ENCODE results near the gene RRM1. TPM values are rescaled to one million over a fixed set of nuclear protein-coding genes. Genes with fewer than 3 reads are reported as not detected.

RRM1 gene
- total RNA-seq, 2 experiments from 2014 or later = 166 to 169 TPM

GRCh38 chr11:4086575-4087353 lies 7.8 kb upstream of the RRM1 start:
- H3K4me3 Mint-ChIP-seq = no peak overlapping the region
- no peaks in the 10 kb centered on the region for H3K27me3 Mint-ChIP-seq
- peaks cover 42% of the 10 kb centered on the region for H3K4me1 Mint-ChIP-seq

GRCh38 chr11:4087551-4087950 lies 7.0 kb upstream of the RRM1 start:
- Mint-ChIP-seq H3K4me3 (no peak overlapping the region), H3K27ac (no peak overlapping the region), H3K9me3 (ENCODE audit: low read depth) (no peaks in the 10 kb centered on the region), H3K4me1 (peaks cover 50% of the 10 kb centered on the region), H3K27me3 (no peaks in the 10 kb centered on the region), H3K36me3 (peaks cover 45% of the 10 kb centered on the region)
- ATAC-seq = no peak
- DNase-seq = no peak
- CTCF ChIA-PET = interaction anchor here (1.0 to 6.3 kb wide), 4 partner anchors 15 to 246 kb away, joined by 4 to 27 read pairs (median 9); partner anchors contain the start of genes RHOG and STIM1

More at GRCh38 chr11:4086575-4087353, 7.8 kb upstream of the RRM1 start:
- DNase-seq (no peak), ATAC-seq (no peak)
- H3K9me3 Mint-ChIP-seq (ENCODE audit: low read depth) = no peaks in the 10 kb centered on the region
- CTCF ChIA-PET = interaction anchor here (1.6 to 6.3 kb wide), 3 partner anchors 14 to 237 kb away, joined by 6 to 27 read pairs (median 10); partner anchors contain the start of gene STIM1
- H3K36me3 Mint-ChIP-seq = peaks cover 40% of the 10 kb centered on the region
- H3K27ac Mint-ChIP-seq = peak overlapping the region; percentile 47

GRCh38 chr11:4090258-4090657 lies 4.3 kb upstream of the RRM1 start:
- Mint-ChIP-seq H3K36me3 (peaks cover 42% of the 10 kb centered on the region), H3K9me3 (ENCODE audit: low read depth) (no peaks in the 10 kb centered on the region), H3K27me3 (no peaks in the 10 kb centered on the region), H3K27ac (peak overlapping the region; percentile 93), H3K4me3 (peak overlapping the region; percentile 54), H3K4me1 (peaks cover 66% of the 10 kb centered on the region)
- ATAC-seq (peak; percentile 34), DNase-seq (peak; percentile 82)
- CTCF ChIA-PET = interaction anchor here (1.9 to 2.9 kb wide), 2 partner anchors 17 to 241 kb away, joined by 9 to 12 read pairs; no protein-coding TSS in a partner anchor

GRCh38 chr11:4092026-4092425 lies 2.6 kb upstream of the RRM1 start:
- ATAC-seq = no peak
- Mint-ChIP-seq H3K9me3 (ENCODE audit: low read depth) (no peaks in the 10 kb centered on the region), H3K4me1 (peaks cover 68% of the 10 kb centered on the region), H3K36me3 (peaks cover 48% of the 10 kb centered on the region), H3K27ac (peak overlapping the region; percentile 93), H3K4me3 (peak overlapping the region; percentile 65), H3K27me3 (no peaks in the 10 kb centered on the region)
- CTCF ChIA-PET = interaction anchor here (0.8 to 1.4 kb wide), 3 partner anchors 17 to 242 kb away, joined by 3 to 8 read pairs (median 5); no protein-coding TSS in a partner anchor
- DNase-seq = peak; percentile 55

- Mint-ChIP-seq H3K4me3 (peak overlapping the region; percentile 98), H3K36me3 (peaks cover 45% of the 10 kb centered on the region), H3K9me3 (ENCODE audit: low read depth) (no peaks in the 10 kb centered on the region), H3K27me3 (no peaks in the 10 kb centered on the region), H3K27ac (peak overlapping the region; percentile 97), H3K4me1 (peaks cover 74% of the 10 kb centered on the region)
- no peak for ATAC-seq
- CTCF ChIA-PET = interaction anchor here (1.3 kb wide), 1 partner anchor 9 kb away, joined by 3 read pairs; no protein-coding TSS in a partner anchor
- DNase-seq = no peak
These were observed 866 bp upstream of the RRM1 start for GRCh38 chr11:4093519-4094347.

GRCh38 chr11:4095509-4096230 lies 1.1 kb downstream of the RRM1 start:
- DNase-seq = no peak
- no peaks in the 10 kb centered on the region for H3K27me3 Mint-ChIP-seq
- peaks cover 76% of the 10 kb centered on the region for H3K4me1 Mint-ChIP-seq
- CTCF ChIA-PET = interaction anchor here (0.9 to 3.0 kb wide), 5 partner anchors 22 to 287 kb away, joined by 3 to 13 read pairs (median 4); partner anchors contain the start of genes RHOG and STIM1
- ATAC-seq = no peak
- peaks cover 50% of the 10 kb centered on the region for H3K36me3 Mint-ChIP-seq
- no peaks in the 10 kb centered on the region for H3K9me3 Mint-ChIP-seq (ENCODE audit: low read depth)
- H3K4me3 Mint-ChIP-seq = peak overlapping the region; percentile 98
- H3K27ac Mint-ChIP-seq = peak overlapping the region; percentile 97

GRCh38 chr11:4098026-4098621 lies 3.5 kb downstream of the RRM1 start:
- Mint-ChIP-seq H3K4me3 (no peak overlapping the region), H3K9me3 (ENCODE audit: low read depth) (no peaks in the 10 kb centered on the region), H3K27me3 (no peaks in the 10 kb centered on the region), H3K27ac (no peak overlapping the region), H3K36me3 (peaks cover 54% of the 10 kb centered on the region), H3K4me1 (peaks cover 64% of the 10 kb centered on the region)
- CTCF ChIA-PET = interaction anchor here (0.7 to 2.2 kb wide), 4 partner anchors 25 to 275 kb away, joined by 3 to 8 read pairs (median 3); partner anchors contain the start of gene RHOG
- no peak for DNase-seq
- ATAC-seq = no peak

- H3K9me3 Mint-ChIP-seq (ENCODE audit: low read depth) = no peaks in the 10 kb centered on the region
- no peak overlapping the region for H3K4me3 Mint-ChIP-seq
- H3K27me3 Mint-ChIP-seq = no peaks in the 10 kb centered on the region
- no peak for DNase-seq
- peaks cover 57% of the 10 kb centered on the region for H3K36me3 Mint-ChIP-seq
- H3K4me1 Mint-ChIP-seq = peaks cover 47% of the 10 kb centered on the region
- no peak overlapping the region for H3K27ac Mint-ChIP-seq
- ATAC-seq = no peak
- CTCF ChIA-PET = no interaction called here
These were observed 8.1 kb downstream of the RRM1 start for GRCh38 chr11:4102711-4103110.

GRCh38 chr11:4103269-4103668 lies 8.7 kb downstream of the RRM1 start:
- no peaks in the 10 kb centered on the region for H3K27me3 Mint-ChIP-seq
- no peak overlapping the region for H3K4me3 Mint-ChIP-seq
- ATAC-seq = no peak
- no peaks in the 10 kb centered on the region for H3K9me3 Mint-ChIP-seq (ENCODE audit: low read depth)
- CTCF ChIA-PET = no interaction called here
- H3K4me1 Mint-ChIP-seq = peaks cover 45% of the 10 kb centered on the region
- peaks cover 60% of the 10 kb centered on the region for H3K36me3 Mint-ChIP-seq
- no peak overlapping the region for H3K27ac Mint-ChIP-seq
- DNase-seq = no peak

- H3K4me1 Mint-ChIP-seq = peaks cover 22% of the 10 kb centered on the region
- no peaks in the 10 kb centered on the region for H3K9me3 Mint-ChIP-seq (ENCODE audit: low read depth)
- DNase-seq (no peak), ATAC-seq (no peak)
- peaks cover 51% of the 10 kb centered on the region for H3K36me3 Mint-ChIP-seq
- no peak overlapping the region for H3K4me3 Mint-ChIP-seq
- no peak overlapping the region for H3K27ac Mint-ChIP-seq
- CTCF ChIA-PET = interaction anchor here (1.3 kb wide), 1 partner anchor 9 kb away, joined by 3 read pairs; no protein-coding TSS in a partner anchor
- H3K27me3 Mint-ChIP-seq = no peaks in the 10 kb centered on the region
These were observed 11.3 kb downstream of the RRM1 start for GRCh38 chr11:4105916-4106315.

GRCh38 chr11:4111834-4112233 lies 17.2 kb downstream of the RRM1 start:
- ATAC-seq (no peak), DNase-seq (no peak)
- Mint-ChIP-seq H3K27me3 (no peaks in the 10 kb centered on the region), H3K36me3 (peaks cover 54% of the 10 kb centered on the region), H3K4me3 (no peak overlapping the region), H3K27ac (no peak overlapping the region), H3K4me1 (peaks cover 10% of the 10 kb centered on the region), H3K9me3 (ENCODE audit: low read depth) (no peaks in the 10 kb centered on the region)
- CTCF ChIA-PET = no interaction called here

GRCh38 chr11:4115128-4115527 lies 20.5 kb downstream of the RRM1 start:
- Mint-ChIP-seq H3K27me3 (no peaks in the 10 kb centered on the region), H3K9me3 (ENCODE audit: low read depth) (no peaks in the 10 kb centered on the region), H3K4me3 (no peak overlapping the region), H3K4me1 (peaks cover 18% of the 10 kb centered on the region), H3K27ac (no peak overlapping the region), H3K36me3 (peaks cover 63% of the 10 kb centered on the region)
- ATAC-seq = no peak
- DNase-seq = no peak
- CTCF ChIA-PET = no interaction called here
